ENCODE data around the gene TCF25. TPM values are rescaled to one million over a fixed set of nuclear protein-coding genes. Genes with fewer than 3 reads are reported as not detected.

Gene TCF25
- total and polyA plus RNA-seq, 2 experiments from 2014 or later: 130 to 206 TPM

DNA sequence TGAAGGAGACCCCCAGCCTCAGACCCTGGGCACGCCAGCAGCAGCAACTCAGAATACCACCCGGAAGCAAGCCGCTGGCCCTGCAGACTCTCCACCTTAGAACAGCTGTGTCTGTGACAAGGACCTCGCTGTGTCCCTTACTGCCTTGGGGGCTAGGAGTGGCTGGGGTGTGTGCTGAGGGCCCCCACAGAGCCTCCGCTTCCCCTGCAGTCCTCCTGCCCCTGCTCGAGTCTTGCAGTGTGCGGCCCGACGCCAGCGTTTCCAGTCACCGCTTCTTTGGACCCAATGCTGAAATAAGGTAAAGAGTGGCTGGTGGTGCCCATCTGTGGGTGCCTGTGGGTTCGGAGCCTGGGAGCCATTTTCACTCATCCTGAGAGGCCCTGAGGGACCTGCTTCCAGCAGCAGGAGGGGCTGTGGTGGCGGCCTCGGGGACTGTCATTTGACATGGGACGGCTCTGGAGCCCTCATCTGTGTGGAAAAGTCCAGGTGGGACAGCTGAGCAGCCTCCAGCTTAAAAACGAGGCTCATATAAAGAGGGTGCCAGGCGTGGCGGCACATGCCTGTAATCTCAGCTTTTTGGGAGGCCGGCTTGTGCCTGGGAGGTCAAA, 30.6 kb downstream of the TCF25 start:
- Histone ChIP-seq H3K4me3 (no peak overlapping the region), H2AFZ (no peak overlapping the region), H3K27ac (no peak overlapping the region), H3K9me3 (ENCODE audit: low read depth) (no peaks in the 10 kb centered on the region), H4K20me1 (ENCODE audit: insufficient read depth, poor library complexity, severe bottlenecking) (no peaks in the 10 kb centered on the region), H3K4me1 (ENCODE audit: insufficient read depth) (no peaks in the 10 kb centered on the region), H3K4me2 (no peak overlapping the region), H3K9me2 (replicated peaks; ENCODE audit: insufficient read depth) (no peaks in the 10 kb centered on the region), H3K79me2 (no peaks in the 10 kb centered on the region), H3K27me3 (no peaks in the 10 kb centered on the region), H3K36me3 (replicated peaks; ENCODE audit: insufficient read depth, low read depth) (no peaks in the 10 kb centered on the region)
- DNase-seq (ENCODE audit: low spot score): no peak
- 94% methylated on average over 19 of the region's 19 CpGs for WGBS (ENCODE audit: low lambda C conversion rate, missing lambda C conversion rate)
- TF ChIP-seq, protein P1, sequence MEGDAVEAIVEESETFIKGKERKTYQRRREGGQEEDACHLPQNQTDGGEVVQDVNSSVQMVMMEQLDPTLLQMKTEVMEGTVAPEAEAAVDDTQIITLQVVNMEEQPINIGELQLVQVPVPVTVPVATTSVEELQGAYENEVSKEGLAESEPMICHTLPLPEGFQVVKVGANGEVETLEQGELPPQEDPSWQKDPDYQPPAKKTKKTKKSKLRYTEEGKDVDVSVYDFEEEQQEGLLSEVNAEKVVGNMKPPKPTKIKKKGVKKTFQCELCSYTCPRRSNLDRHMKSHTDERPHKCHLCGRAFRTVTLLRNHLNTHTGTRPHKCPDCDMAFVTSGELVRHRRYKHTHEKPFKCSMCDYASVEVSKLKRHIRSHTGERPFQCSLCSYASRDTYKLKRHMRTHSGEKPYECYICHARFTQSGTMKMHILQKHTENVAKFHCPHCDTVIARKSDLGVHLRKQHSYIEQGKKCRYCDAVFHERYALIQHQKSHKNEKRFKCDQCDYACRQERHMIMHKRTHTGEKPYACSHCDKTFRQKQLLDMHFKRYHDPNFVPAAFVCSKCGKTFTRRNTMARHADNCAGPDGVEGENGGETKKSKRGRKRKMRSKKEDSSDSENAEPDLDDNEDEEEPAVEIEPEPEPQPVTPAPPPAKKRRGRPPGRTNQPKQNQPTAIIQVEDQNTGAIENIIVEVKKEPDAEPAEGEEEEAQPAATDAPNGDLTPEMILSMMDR (IDR thresholded peaks at IDR 0.05; ENCODE audit: poor library complexity): no peak
- TF ChIP-seq EZH2 (IDR thresholded peaks at IDR 0.05; ENCODE audit: borderline replicate concordance) (no peak), EZH2phosphoT487 (IDR thresholded peaks at IDR 0.05; ENCODE audit: low read depth, severe bottlenecking, unreplicated experiment) (no peak)

DNA sequence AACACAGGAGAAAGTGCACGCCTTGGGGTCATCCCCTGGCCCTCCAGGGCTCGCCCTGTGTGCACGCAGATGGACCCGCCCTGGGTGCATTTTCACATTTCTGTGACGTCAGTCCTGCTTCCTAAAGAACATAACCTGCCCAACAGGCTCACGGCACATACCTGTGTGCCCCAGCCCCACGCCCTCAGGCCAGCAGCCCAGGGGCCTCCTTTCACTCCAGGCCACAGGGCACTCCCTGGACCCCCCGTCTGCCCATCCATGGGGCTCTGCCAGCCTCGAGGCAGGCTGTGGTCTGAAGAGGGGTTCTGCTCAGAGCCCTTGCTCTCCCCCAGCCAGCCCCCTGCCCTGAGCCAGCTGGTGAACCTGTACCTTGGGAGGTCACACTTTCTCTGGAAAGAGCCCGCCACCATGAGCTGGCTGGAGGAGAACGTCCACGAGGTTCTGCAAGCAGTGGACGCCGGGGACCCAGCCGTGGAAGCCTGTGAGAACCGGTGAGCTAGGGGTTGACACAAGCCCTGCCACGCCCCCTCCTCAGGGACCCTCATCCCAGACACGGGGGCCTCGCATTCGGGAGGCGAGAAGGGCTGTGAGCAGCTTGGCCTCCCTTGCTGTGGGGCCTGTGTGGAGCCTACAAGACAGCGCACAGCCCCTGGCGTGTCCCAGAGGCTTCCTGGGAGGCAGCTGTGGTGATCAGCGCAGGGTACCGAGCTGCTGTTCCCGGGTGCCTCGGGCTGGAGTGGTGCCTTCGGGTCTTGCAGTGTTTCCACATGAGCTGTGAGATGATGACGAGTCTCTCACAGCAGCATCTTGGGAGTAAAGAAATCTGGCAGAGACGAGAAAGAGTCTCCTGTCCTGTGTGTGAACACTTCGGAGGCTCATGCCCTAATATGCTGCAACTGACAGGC, 31.5 kb downstream of the TCF25 start:
- H3K79me2 ChIP-seq: no peaks in the 10 kb centered on the region
- WGBS (ENCODE audit: low lambda C conversion rate, missing lambda C conversion rate): 94% methylated on average over 30 of the region's 31 CpGs
- no peak overlapping the region for H3K27ac ChIP-seq
- H3K9me2 ChIP-seq (replicated peaks; ENCODE audit: insufficient read depth): no peaks in the 10 kb centered on the region
- DNase-seq (ENCODE audit: low spot score): no peak
- TF ChIP-seq EZH2 (IDR thresholded peaks at IDR 0.05; ENCODE audit: borderline replicate concordance): no peak
- no peak for TF ChIP-seq EZH2phosphoT487 (IDR thresholded peaks at IDR 0.05; ENCODE audit: low read depth, severe bottlenecking, unreplicated experiment)
- TF ChIP-seq, protein P1 (IDR thresholded peaks at IDR 0.05; ENCODE audit: poor library complexity): no peak
- H3K36me3 ChIP-seq (replicated peaks; ENCODE audit: insufficient read depth, low read depth): no peaks in the 10 kb centered on the region
- no peak overlapping the region for H3K4me2 ChIP-seq
- no peak overlapping the region for H3K4me3 ChIP-seq
- no peaks in the 10 kb centered on the region for H3K4me1 ChIP-seq (ENCODE audit: insufficient read depth)
- no peak overlapping the region for H2AFZ ChIP-seq
- H3K27me3 ChIP-seq: no peaks in the 10 kb centered on the region
- H3K9me3 ChIP-seq (ENCODE audit: low read depth): no peaks in the 10 kb centered on the region
- H4K20me1 ChIP-seq (ENCODE audit: insufficient read depth, poor library complexity, severe bottlenecking): no peaks in the 10 kb centered on the region

DNA sequence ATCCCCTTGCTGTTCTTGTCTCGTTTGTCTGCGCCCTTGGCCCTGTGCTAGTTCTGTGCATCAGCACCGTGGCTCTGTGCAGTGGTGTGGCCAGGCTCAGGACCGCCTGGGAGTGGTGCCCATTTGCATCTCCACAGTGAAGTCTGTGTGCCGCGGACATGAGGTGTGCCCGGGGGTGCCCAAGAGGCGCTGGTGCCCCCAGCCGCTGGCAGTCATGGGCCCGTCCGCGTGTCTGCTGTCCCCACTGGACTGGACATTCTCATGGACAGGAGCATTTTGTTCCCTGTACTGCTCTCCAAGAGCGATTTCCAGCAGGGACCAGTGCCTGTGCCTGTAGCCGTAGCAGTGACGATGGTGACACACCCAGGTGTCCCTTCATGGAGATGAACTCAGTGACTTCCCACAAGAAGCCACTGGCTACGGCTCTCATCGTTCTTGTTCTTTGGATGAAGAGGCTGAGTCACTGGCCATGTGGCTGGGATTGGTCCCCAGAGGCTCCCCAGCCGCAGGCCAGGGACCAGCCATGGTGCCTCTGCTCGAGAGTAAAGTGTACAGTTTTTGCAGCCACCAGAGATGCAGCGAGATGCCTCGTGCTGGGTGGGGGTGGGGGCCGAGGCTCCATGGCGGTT, 32.2 kb downstream of the TCF25 start:
- Histone ChIP-seq H3K79me2 (no peaks in the 10 kb centered on the region), H3K27me3 (no peaks in the 10 kb centered on the region), H3K36me3 (replicated peaks; ENCODE audit: insufficient read depth, low read depth) (no peaks in the 10 kb centered on the region), H3K4me3 (no peak overlapping the region), H3K4me2 (no peak overlapping the region), H3K4me1 (ENCODE audit: insufficient read depth) (no peaks in the 10 kb centered on the region), H2AFZ (no peak overlapping the region), H3K27ac (no peak overlapping the region), H3K9me3 (ENCODE audit: low read depth) (no peaks in the 10 kb centered on the region), H3K9me2 (replicated peaks; ENCODE audit: insufficient read depth) (no peaks in the 10 kb centered on the region), H4K20me1 (ENCODE audit: insufficient read depth, poor library complexity, severe bottlenecking) (no peaks in the 10 kb centered on the region)
- no peak for DNase-seq (ENCODE audit: low spot score)
- 94% methylated on average over 23 of the region's 23 CpGs for WGBS (ENCODE audit: low lambda C conversion rate, missing lambda C conversion rate)
- TF ChIP-seq EZH2 (IDR thresholded peaks at IDR 0.05; ENCODE audit: borderline replicate concordance): no peak
- no peak for TF ChIP-seq EZH2phosphoT487 (IDR thresholded peaks at IDR 0.05; ENCODE audit: low read depth, severe bottlenecking, unreplicated experiment)
- TF ChIP-seq, protein P1 (IDR thresholded peaks at IDR 0.05; ENCODE audit: poor library complexity): no peak

Measured in hepatocyte (in vitro differentiated cells).